ENCODE measurements around the gene TRAF4.

DNA sequence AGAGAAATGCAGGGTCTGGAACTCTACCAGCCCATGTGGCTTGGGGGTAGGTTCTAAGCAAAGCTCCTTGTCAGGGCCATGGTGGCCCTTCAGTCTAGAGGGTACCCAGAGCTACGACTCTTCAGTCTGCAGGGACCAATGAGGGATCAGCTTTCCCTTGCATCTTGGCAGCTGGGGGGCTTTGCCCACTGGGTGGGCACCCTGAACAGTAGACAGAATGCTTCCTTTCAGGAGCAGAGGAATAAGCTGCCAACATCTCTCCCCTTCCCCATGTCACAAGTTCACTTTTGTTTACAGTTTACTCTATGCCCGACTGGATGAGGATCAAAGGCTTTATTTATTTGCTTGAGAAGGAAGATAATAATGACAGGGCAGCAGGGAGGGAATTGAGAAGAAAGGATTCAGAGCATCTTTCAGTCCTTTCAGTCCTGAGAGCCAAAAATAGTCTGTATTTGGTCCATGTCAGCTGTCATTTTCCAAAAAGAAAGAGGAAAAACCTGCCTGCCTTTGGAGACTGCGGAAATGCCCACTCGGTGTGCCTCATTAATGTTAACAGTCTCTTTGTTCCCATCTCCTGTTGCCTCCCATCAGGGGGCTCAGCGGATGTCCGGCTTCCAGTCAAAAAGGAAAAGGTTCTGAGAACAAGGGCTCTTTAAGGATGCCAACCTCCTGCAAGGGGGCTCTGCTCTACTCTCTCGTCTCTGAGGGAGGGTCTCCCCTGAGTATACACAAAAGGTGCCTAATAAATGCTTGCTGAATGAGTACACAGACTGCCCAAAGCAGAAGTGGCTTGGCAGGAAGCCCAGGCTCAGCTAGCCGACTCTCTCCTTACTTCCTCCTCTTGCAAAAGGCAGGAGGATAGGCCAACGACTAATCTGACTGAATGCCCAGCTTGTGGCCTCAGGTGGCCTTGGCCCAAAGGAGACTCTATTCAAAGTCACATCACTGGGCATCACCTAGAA lies 17.1 kb downstream of the TRAF4 start:
- TF ChIP-seq GATA2 (IDR thresholded peaks at IDR 0.05; ENCODE audit: low read depth, low read length) (no peak), GATA3 (IDR thresholded peaks at IDR 0.05; ENCODE audit: low read depth, low read length) (no peak)
